Measurements from ENCODE around the gene AKR1B1. TPM values are rescaled to one million over a fixed set of nuclear protein-coding genes. Genes with fewer than 3 reads are reported as not detected.

The AKR1B1 gene
- total RNA-seq (10 to 100 TPM; 64.3 to 92.4 (median 85.3) TPM), total RNA-seq (20.3 to 80.1 (median 43.7) reads per million in 29 experiments)
- 52.5 TPM for total RNA-seq (2013)

GRCh38 chr7:134458806-134459698 lies at the start of gene AKR1B1:
TSS of gene AKR1B1 (minus strand) at chr7:134459100. CDS start at chr7:134459062, 38 bp downstream.
- WGBS (ENCODE audit: insufficient coverage), result 0% methylated on average over 50 of the region's 61 CpGs
- H3K27me3 ChIP-seq (replicated peaks in 1 of 2; ENCODE audit: control insufficient read depth in 2 of 2, extremely low read depth in 1 of 2, insufficient read depth in 2 of 2, low read length in 1 of 2), result peaks cover 0 to 8% of the 10 kb centered on the region in 2 experiments
- peak within 1 kb of the TSS; percentile 86 to 91 (median 87) for H3K4me3 Mint-ChIP-seq
- peaks cover 8 to 23% of the 10 kb centered on the region in 2 experiments for H3K4me1 ChIP-seq (ENCODE audit: control insufficient read depth in 1 of 2, extremely low read depth in 1 of 2, insufficient read depth in 2 of 2, low read length in 2 of 2)
- peaks cover 5% of the 10 kb centered on the region for H3K36me3 Mint-ChIP-seq
- H3K27me3 Mint-ChIP-seq, result no peaks in the 10 kb centered on the region
- peaks cover 0 to 2% (median under 1%) of the 10 kb centered on the region in 3 donors for H3K9me3 Mint-ChIP-seq
- DNase-seq, result peak; percentile 71 to 90 (median 82)
- no peaks in the 10 kb centered on the region for H3K36me3 ChIP-seq (ENCODE audit: control insufficient read depth in 2 of 2, extremely low read depth in 1 of 2, insufficient read depth in 1 of 2, low read length in 1 of 2)
- ATAC-seq (replicated peaks in 1 of 4), result peak; percentile 89 to 91 (median 90)
- H3K9me3 ChIP-seq, result no peaks in the 10 kb centered on the region
- CTCF ChIA-PET, result interaction anchor here (0.9 to 1.6 kb wide), 4 partner anchors 26 to 756 kb away, joined by 3 to 4 read pairs (median 4); partner anchors contain the start of genes AGBL3 (in 1 of the 2) and SLC35B4 (in 1 of the 2)
- H3K4me1 Mint-ChIP-seq, result peaks cover 39 to 51% (median 50%) of the 10 kb centered on the region in 3 donors
- POLR2A ChIA-PET, result no interaction called here
- H3K27ac ChIP-seq (ENCODE audit: low read length), result peak within 1 kb of the TSS; percentile 57
- H3K27ac Mint-ChIP-seq, result peak within 1 kb of the TSS; percentile 73 to 82
- peak within 1 kb of the TSS; percentile 78 to 80 for H3K4me3 ChIP-seq (ENCODE audit: control insufficient read depth in 1 of 2, extremely low read depth in 1 of 2, low read length in 1 of 2)

DNA sequence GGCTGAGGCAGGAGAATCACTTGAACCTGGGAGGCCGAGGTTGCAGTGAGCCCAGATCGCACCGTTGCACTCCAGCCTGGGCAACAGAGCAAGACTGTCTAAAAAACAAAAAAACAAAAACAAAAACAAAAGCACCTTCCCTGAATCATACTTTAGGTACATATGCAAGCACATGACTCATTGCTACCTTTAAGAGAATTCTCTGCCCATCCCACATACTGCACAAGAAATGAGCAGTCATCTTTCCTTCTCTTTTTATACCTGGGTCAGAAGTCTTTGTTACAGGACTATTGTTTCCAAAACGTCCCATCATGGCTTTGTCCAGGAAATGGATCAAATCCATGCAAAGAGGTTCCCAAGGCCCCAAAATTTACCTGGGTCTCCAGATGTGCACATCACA lies 47.0 kb upstream of the AKR1B1 start:
- Histone ChIP-seq H3K4me3 (ENCODE audit: control insufficient read depth in 1 of 2, extremely low read depth in 1 of 2, low read length in 1 of 2) (no peak overlapping the region), H3K9me3 (no peaks in the 10 kb centered on the region), H3K27me3 (replicated peaks in 1 of 2; ENCODE audit: control insufficient read depth in 2 of 2, extremely low read depth in 1 of 2, insufficient read depth in 2 of 2, low read length in 1 of 2) (no peaks in the 10 kb centered on the region), H3K27ac (ENCODE audit: low read length) (no peak overlapping the region), H3K4me1 (ENCODE audit: control insufficient read depth in 1 of 2, extremely low read depth in 1 of 2, insufficient read depth in 2 of 2, low read length in 2 of 2) (no peaks in the 10 kb centered on the region), H3K36me3 (ENCODE audit: control insufficient read depth in 2 of 2, extremely low read depth in 1 of 2, insufficient read depth in 1 of 2, low read length in 1 of 2) (no peaks in the 10 kb centered on the region)
- POLR2A ChIA-PET, result no interaction called here
- Mint-ChIP-seq H3K27me3 (peaks cover 0 to 1% of the 10 kb centered on the region in 2 donors), H3K36me3 (no peaks in the 10 kb centered on the region), H3K4me3 (no peak overlapping the region), H3K4me1 (no peaks in the 10 kb centered on the region), H3K27ac (no peak overlapping the region), H3K9me3 (no peaks in the 10 kb centered on the region)
- DNase-seq (no peak), ATAC-seq (replicated peaks in 1 of 4) (no peak)
- CTCF ChIA-PET, result no interaction called here
- WGBS (ENCODE audit: insufficient coverage), result 92% methylated on average over 3 of the region's 4 CpGs

DNA sequence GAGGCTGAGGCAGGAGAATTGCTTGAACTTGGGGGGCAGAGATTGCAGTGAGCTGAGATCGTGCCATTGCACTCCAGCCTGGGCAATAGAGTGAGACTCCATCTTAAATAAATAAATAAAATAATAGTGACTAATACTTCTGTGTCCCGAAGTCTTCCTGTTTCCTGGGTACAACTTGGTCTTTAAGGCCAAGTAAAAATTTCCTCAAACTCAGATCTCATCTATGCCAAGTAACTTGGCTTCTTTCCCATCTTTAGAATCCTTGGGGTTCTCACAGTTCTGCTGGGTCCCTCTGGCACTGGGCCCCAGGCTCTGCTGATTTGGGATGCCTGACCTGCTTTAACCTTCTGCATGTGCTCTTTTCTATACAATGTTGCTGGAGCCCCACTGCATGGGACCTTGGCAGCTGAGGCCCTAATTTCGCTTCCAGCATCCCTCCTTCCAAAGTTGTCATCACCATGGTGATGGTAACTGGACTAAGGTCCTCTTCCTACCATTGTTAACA lies 45.8 kb upstream of the AKR1B1 start:
- Histone ChIP-seq H3K4me3 (ENCODE audit: control insufficient read depth in 1 of 2, extremely low read depth in 1 of 2, low read length in 1 of 2) (no peak overlapping the region), H3K36me3 (ENCODE audit: control insufficient read depth in 2 of 2, extremely low read depth in 1 of 2, insufficient read depth in 1 of 2, low read length in 1 of 2) (no peaks in the 10 kb centered on the region), H3K4me1 (ENCODE audit: control insufficient read depth in 1 of 2, extremely low read depth in 1 of 2, insufficient read depth in 2 of 2, low read length in 2 of 2) (no peaks in the 10 kb centered on the region), H3K9me3 (no peaks in the 10 kb centered on the region), H3K27ac (ENCODE audit: low read length) (no peak overlapping the region), H3K27me3 (replicated peaks in 1 of 2; ENCODE audit: control insufficient read depth in 2 of 2, extremely low read depth in 1 of 2, insufficient read depth in 2 of 2, low read length in 1 of 2) (no peaks in the 10 kb centered on the region)
- Mint-ChIP-seq H3K9me3 (no peaks in the 10 kb centered on the region), H3K4me1 (no peaks in the 10 kb centered on the region), H3K36me3 (no peaks in the 10 kb centered on the region), H3K27ac (no peak overlapping the region), H3K4me3 (no peak overlapping the region), H3K27me3 (peaks cover 0 to 4% of the 10 kb centered on the region in 2 donors)
- WGBS (ENCODE audit: insufficient coverage), result 69% methylated on average over 2 of the region's 3 CpGs
- ChIA-PET POLR2A (interaction anchor here in 1 of 2 donors (0.6 kb wide), 1 partner anchor 942 kb away, joined by 3 read pairs; no protein-coding TSS in a partner anchor), CTCF (no interaction called here)
- no peak for DNase-seq
- no peak for ATAC-seq (replicated peaks in 1 of 4)

GRCh38 chr7:134502463-134503371 lies 43.8 kb upstream of the AKR1B1 start:
- POLR2A ChIA-PET, result no interaction called here
- no peaks in the 10 kb centered on the region for H3K4me1 Mint-ChIP-seq
- H3K27me3 Mint-ChIP-seq, result peaks cover 8 to 9% of the 10 kb centered on the region in 2 donors
- H3K36me3 ChIP-seq (ENCODE audit: control insufficient read depth in 2 of 2, extremely low read depth in 1 of 2, insufficient read depth in 1 of 2, low read length in 1 of 2), result no peaks in the 10 kb centered on the region
- H3K4me3 Mint-ChIP-seq, result no peak overlapping the region
- no peaks in the 10 kb centered on the region for H3K9me3 Mint-ChIP-seq
- H3K27me3 ChIP-seq (replicated peaks in 1 of 2; ENCODE audit: control insufficient read depth in 2 of 2, extremely low read depth in 1 of 2, insufficient read depth in 2 of 2, low read length in 1 of 2), result no peaks in the 10 kb centered on the region
- ATAC-seq (replicated peaks in 1 of 4), result no peak
- CTCF ChIA-PET, result no interaction called here
- no peak overlapping the region for H3K4me3 ChIP-seq (ENCODE audit: control insufficient read depth in 1 of 2, extremely low read depth in 1 of 2, low read length in 1 of 2)
- no peak overlapping the region for H3K27ac ChIP-seq (ENCODE audit: low read length)
- no peak overlapping the region for H3K27ac Mint-ChIP-seq
- no peak for DNase-seq
- 60% methylated on average over 1 of the region's 3 CpGs for WGBS (ENCODE audit: insufficient coverage)
- no peaks in the 10 kb centered on the region for H3K36me3 Mint-ChIP-seq
- no peaks in the 10 kb centered on the region for H3K4me1 ChIP-seq (ENCODE audit: control insufficient read depth in 1 of 2, extremely low read depth in 1 of 2, insufficient read depth in 2 of 2, low read length in 2 of 2)
- no peaks in the 10 kb centered on the region for H3K9me3 ChIP-seq

GRCh38 chr7:134500982-134501381 lies 42.1 kb upstream of the AKR1B1 start:
- Mint-ChIP-seq H3K36me3 (no peaks in the 10 kb centered on the region), H3K4me1 (no peaks in the 10 kb centered on the region), H3K9me3 (no peaks in the 10 kb centered on the region), H3K27ac (no peak overlapping the region), H3K27me3 (peaks cover 8 to 9% of the 10 kb centered on the region in 2 donors), H3K4me3 (no peak overlapping the region)
- ChIA-PET POLR2A (no interaction called here), CTCF (interaction anchor here in 1 of 2 donors (0.9 kb wide), 1 partner anchor 15 kb away, joined by 3 read pairs; no protein-coding TSS in a partner anchor)
- Histone ChIP-seq H3K4me1 (ENCODE audit: control insufficient read depth in 1 of 2, extremely low read depth in 1 of 2, insufficient read depth in 2 of 2, low read length in 2 of 2) (no peaks in the 10 kb centered on the region), H3K27me3 (replicated peaks in 1 of 2; ENCODE audit: control insufficient read depth in 2 of 2, extremely low read depth in 1 of 2, insufficient read depth in 2 of 2, low read length in 1 of 2) (no peaks in the 10 kb centered on the region), H3K4me3 (ENCODE audit: control insufficient read depth in 1 of 2, extremely low read depth in 1 of 2, low read length in 1 of 2) (no peak overlapping the region), H3K9me3 (no peaks in the 10 kb centered on the region), H3K36me3 (ENCODE audit: control insufficient read depth in 2 of 2, extremely low read depth in 1 of 2, insufficient read depth in 1 of 2, low read length in 1 of 2) (no peaks in the 10 kb centered on the region), H3K27ac (ENCODE audit: low read length) (no peak overlapping the region)
- DNase-seq (no peak), ATAC-seq (replicated peaks in 1 of 4) (no peak)
- 80% methylated on average over 1 of the region's 5 CpGs for WGBS (ENCODE audit: insufficient coverage)

- no peaks in the 10 kb centered on the region for H3K4me1 ChIP-seq (ENCODE audit: control insufficient read depth in 1 of 2, extremely low read depth in 1 of 2, insufficient read depth in 2 of 2, low read length in 2 of 2)
- ChIA-PET CTCF (interaction anchor here (0.6 to 1.0 kb wide), 2 partner anchors 20 to 947 kb away, joined by 3 to 4 read pairs; no protein-coding TSS in a partner anchor), POLR2A (interaction anchor here in 1 of 2 donors (0.6 kb wide), 1 partner anchor 1951 kb away, joined by 3 read pairs; no protein-coding TSS in a partner anchor)
- H3K36me3 Mint-ChIP-seq, result no peaks in the 10 kb centered on the region
- DNase-seq (no peak), ATAC-seq (replicated peaks in 1 of 4) (no peak)
- H3K27me3 Mint-ChIP-seq, result peaks cover 8 to 9% of the 10 kb centered on the region in 2 donors
- H3K27ac Mint-ChIP-seq, result no peak overlapping the region
- no peak overlapping the region for H3K27ac ChIP-seq (ENCODE audit: low read length)
- no peaks in the 10 kb centered on the region for H3K9me3 Mint-ChIP-seq
- no peaks in the 10 kb centered on the region for H3K36me3 ChIP-seq (ENCODE audit: control insufficient read depth in 2 of 2, extremely low read depth in 1 of 2, insufficient read depth in 1 of 2, low read length in 1 of 2)
- H3K4me3 ChIP-seq (ENCODE audit: control insufficient read depth in 1 of 2, extremely low read depth in 1 of 2, low read length in 1 of 2), result no peak overlapping the region
- H3K4me3 Mint-ChIP-seq, result no peak overlapping the region
- no peaks in the 10 kb centered on the region for H3K4me1 Mint-ChIP-seq
- no peaks in the 10 kb centered on the region for H3K27me3 ChIP-seq (replicated peaks in 1 of 2; ENCODE audit: control insufficient read depth in 2 of 2, extremely low read depth in 1 of 2, insufficient read depth in 2 of 2, low read length in 1 of 2)
- WGBS (ENCODE audit: insufficient coverage), result no CpG with 5 or more reads among the region's 2 CpGs
- no peaks in the 10 kb centered on the region for H3K9me3 ChIP-seq
These were observed 41.5 kb upstream of the AKR1B1 start for GRCh38 chr7:134500406-134500805.
